GM12801 (cell line): ENCODE results near the gene CD300A.

Experiments
- CTCF ChIP-seq: IDR thresholded peaks from one replicate; pipeline ENCODE4 v1.5.1; 2011; ENCODE audit warnings: control low read depth; ENCODE audit not compliant: insufficient read length; ENCODE audit errors: extremely low read depth

CD300A gene

GRCh38 chr17:74448756-74449155 lies 17.7 kb upstream of the CD300A start:
- no peak for TF ChIP-seq CTCF

- TF ChIP-seq CTCF, result no peak
Measured at GRCh38 chr17:74449306-74449705, 17.1 kb upstream of the CD300A start.

DNA sequence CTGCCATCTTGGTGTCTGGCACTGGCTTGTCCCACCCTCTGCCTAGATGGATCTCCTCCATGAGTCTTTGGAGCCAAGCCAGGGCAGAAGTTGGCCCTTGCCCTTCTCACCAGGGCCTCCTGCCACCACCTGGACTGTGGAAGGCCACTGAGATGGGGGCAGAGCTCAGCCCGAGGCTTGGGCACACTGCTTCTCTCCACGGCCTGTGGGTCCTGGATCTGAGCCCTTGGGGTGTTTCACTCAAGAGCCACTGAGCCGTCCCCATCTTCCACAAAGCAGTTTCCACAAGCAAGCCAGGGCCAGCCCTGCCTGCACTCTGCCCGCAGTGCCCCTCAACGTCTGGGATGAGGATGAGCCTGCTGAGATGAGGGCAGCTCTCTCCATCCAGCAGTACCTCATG lies 16.7 kb upstream of the CD300A start:
- no peak for TF ChIP-seq CTCF

DNA sequence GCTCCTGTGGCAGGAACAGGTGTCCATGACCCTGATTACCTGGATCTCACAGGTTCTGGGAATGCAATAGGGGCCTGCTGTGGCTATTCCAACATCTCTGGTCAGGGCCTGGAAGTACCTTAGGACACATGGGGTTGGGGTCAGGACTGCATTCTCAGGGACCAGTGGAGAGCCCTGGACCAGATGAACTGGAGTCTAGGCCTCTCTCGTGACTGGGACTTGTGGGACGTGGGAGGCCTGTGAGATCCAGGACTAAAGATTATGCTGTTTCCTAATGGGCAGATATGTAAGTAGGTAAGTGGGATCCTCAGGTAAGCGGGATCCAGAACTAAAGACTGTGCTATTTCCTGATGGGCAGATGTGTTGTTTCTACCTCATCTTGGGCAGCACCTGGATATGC lies 16.2 kb upstream of the CD300A start:
- TF ChIP-seq CTCF, result no peak

- no peak for TF ChIP-seq CTCF
Measured at GRCh38 chr17:74450925-74451403, 15.5 kb upstream of the CD300A start.

GRCh38 chr17:74451557-74451956 lies 14.9 kb upstream of the CD300A start:
- no peak for TF ChIP-seq CTCF

GRCh38 chr17:74452033-74452840 lies 14.2 kb upstream of the CD300A start:
- no peak for TF ChIP-seq CTCF
